Adrenal gland (tissue), 12 donors: ENCODE measurements around the gene NDUFAF8. TPM values are rescaled to one million over a fixed set of nuclear protein-coding genes. Genes with fewer than 3 reads are reported as not detected.

Experiments
- DNase-seq, 7 donors: peaks; one replicate each; pipeline ENCODE4 v3.0.0-alpha.2; 2019 to 2020
- H3K27ac ChIP-seq, 5 donors: fragments of 200-600 bp; sonication (generic) in 4 of 5; 1 replicate in 3 of 5; 2 replicates in 2 of 5; pipeline versions ENCODE4 v1.5.1 to v1.8.0; 2016 to 2020; ENCODE audit warnings: mild to moderate bottlenecking in 1 of 5
- H3K27me3 ChIP-seq: fragments of 200-600 bp; 2 replicates; pipeline ENCODE4 v1.8.0; 2021
- H3K36me3 ChIP-seq, 2 donors: fragments of 200-600 bp; replicated peaks in 1 of 2; 1 replicate in 1 of 2; 2 replicates in 1 of 2; pipeline versions ENCODE4 v1.5.1 to v1.8.0; 2018 to 2022
- H3K4me1 ChIP-seq, 2 donors: fragments of 200-600 bp; replicated peaks in 1 of 2; 1 replicate in 1 of 2; 2 replicates in 1 of 2; pipeline versions ENCODE4 v1.5.1 to v1.8.0; 2018 to 2021
- H3K4me3 ChIP-seq, 4 donors: fragments of 200-600 bp; sonication (generic) in 3 of 4; one replicate each; pipeline ENCODE4 v1.5.1; 2016 to 2018
- H3K9me3 ChIP-seq, 3 donors: fragments of 200-600 bp; sonication (generic) in 1 of 3; replicated peaks in 1 of 3; 1 replicate in 2 of 3; 2 replicates in 1 of 3; pipeline versions ENCODE4 v1.5.1 to v1.8.0; 2016 to 2021
- CTCF ChIP-seq, 6 experiments: fragments of 450-650 bp in 4 of 6; fragments of 200-600 bp in 2 of 6; sonication (generic) in 1 of 6; IDR thresholded peaks; 1 replicate in 5 of 6; 2 replicates in 1 of 6; pipeline versions ENCODE4 v1.5.1 to v1.8.0; 2016 to 2021; ENCODE audit warnings: antibody characterized with exemption in 6 of 6, mild to moderate bottlenecking in 2 of 6, moderate library complexity in 1 of 6
- POLR2A ChIP-seq, 2 donors: fragments of 450-650 bp; IDR thresholded peaks; one replicate each; pipeline ENCODE4 v1.6.1; 2017; ENCODE audit warnings: antibody characterized with exemption in 2 of 2, mild to moderate bottlenecking in 2 of 2, moderate library complexity in 1 of 2
- WGBS, 4 donors: extraction: QIAGEN DNeasy Blood & Tissue Kit in 2 of 4; methylation state at CpG; one replicate each; pipeline versions ENCODE4 v1.1.5 to v1.1.7; 2013 to 2017; 5-methylcytosine and 5-hydroxymethylcytosine counted together
- intact Hi-C, 2 donors: fragments of 100-400 bp; cut with DNase I; formaldehyde crosslinking; loops; one replicate each; pipeline versions ENCODE4 v1.14.1 to v1.15.0; 2022 to 2023
- polyA plus RNA-seq, 3 donors: library from polyadenylated mRNA; stranded (reverse); fragments of 200-250 nt in 2 of 3; fragments of 350-450 nt in 1 of 3; fragmentation: Illumina TruSeq in 1 of 3; extraction: RNeasy Lipid Tissue Mini Kit (QIAGEN cat#74804) in 1 of 3; gene quantifications; one replicate each; pipeline ENCODE4 v1.2.3, GENCODE V29; 2013 to 2014
- total RNA-seq, 9 donors: library from RNA; depleted of rRNA in 4 of 9; stranded (reverse); fragments of >200 nt in 4 of 9; fragments of 120-200 nt in 1 of 9; fragmentation: NEBNext Ultra II Directional in 1 of 9; extraction: Animal tissue kit (Norgen Biotek cat#: 25700) in 1 of 9; gene quantifications; one replicate each; pipeline versions ENCODE4 v1.1.0 to v1.2.4, GENCODE V29; 2013 to 2023
- donor health status: healthy with polysubstance abuse.
- donor health status: Bipolar disorder and iron deficiency.
- donor health status: DM: yes; HTN: yes; CAD: no.
- donor health status: DM: no; HTN: no; CAD: no.
- donor health status: DM: no; HTN: no; CAD: no.
- donor health status: DM: yes; HTN: yes; CAD: no.

The NDUFAF8 gene
- total and polyA plus RNA-seq, 12 donors: 25.3 to 106 (median 49.6) TPM

- Histone ChIP-seq H3K4me1 (peaks cover 0 to 11% of the 10 kb centered on the region in 2 donors), H3K27ac (no peak overlapping the region), H3K27me3 (no peaks in the 10 kb centered on the region), H3K4me3 (no peak overlapping the region), H3K36me3 (peaks cover 0 to 69% of the 10 kb centered on the region in 2 donors), H3K9me3 (no peaks in the 10 kb centered on the region)
- TF ChIP-seq POLR2A (IDR thresholded peaks at IDR 0.05): no peak
- intact Hi-C loops: loop anchor here in 1 of 2 donors (5.0 kb wide), 1 partner anchor 223 kb away; no protein-coding TSS in a partner anchor
- 88 to 92% (median 90%) methylated on average over 10 to 23 of the region's 23 CpGs for WGBS, 4 donors
- DNase-seq: no peak
These were observed 20.0 kb downstream of the NDUFAF8 start for GRCh38 chr17:81259058-81259605.

GRCh38 chr17:81260171-81260570 lies 21.1 kb downstream of the NDUFAF8 start:
- peaks cover 0 to 74% of the 10 kb centered on the region in 2 donors for H3K36me3 ChIP-seq
- DNase-seq: no peak
- no peak overlapping the region for H3K4me3 ChIP-seq
- WGBS, 4 donors: 93 to 100% (median 96%) methylated on average over 6 to 17 of the region's 17 CpGs
- no peak overlapping the region for H3K27ac ChIP-seq
- no peak for TF ChIP-seq CTCF (IDR thresholded peaks at IDR 0.05)
- TF ChIP-seq POLR2A (IDR thresholded peaks at IDR 0.05): no peak
- H3K27me3 ChIP-seq: no peaks in the 10 kb centered on the region
- H3K9me3 ChIP-seq: no peaks in the 10 kb centered on the region
- peaks cover 0 to 8% of the 10 kb centered on the region in 2 donors for H3K4me1 ChIP-seq
- intact Hi-C loops: no loop called here

- intact Hi-C loops: no loop called here
- Histone ChIP-seq H3K4me3 (no peak overlapping the region), H3K27me3 (no peaks in the 10 kb centered on the region), H3K27ac (no peak overlapping the region), H3K4me1 (peaks cover 0 to 4% of the 10 kb centered on the region in 2 donors), H3K9me3 (no peaks in the 10 kb centered on the region), H3K36me3 (peaks cover 0 to 79% of the 10 kb centered on the region in 2 donors)
- no peak for DNase-seq
- 95 to 100% (median 97%) methylated on average over 7 to 19 of the region's 19 CpGs for WGBS, 4 donors
- TF ChIP-seq POLR2A (IDR thresholded peaks at IDR 0.05): no peak
- no peak for TF ChIP-seq CTCF (IDR thresholded peaks at IDR 0.05)
These were observed 21.5 kb downstream of the NDUFAF8 start for GRCh38 chr17:81260641-81261040.

- Histone ChIP-seq H3K36me3 (peaks cover 0 to 81% of the 10 kb centered on the region in 2 donors), H3K4me1 (peaks cover 0 to 4% of the 10 kb centered on the region in 2 donors), H3K27ac (no peak overlapping the region), H3K4me3 (no peak overlapping the region), H3K27me3 (no peaks in the 10 kb centered on the region), H3K9me3 (no peaks in the 10 kb centered on the region)
- TF ChIP-seq CTCF (IDR thresholded peaks at IDR 0.05): no peak
- no peak for TF ChIP-seq POLR2A (IDR thresholded peaks at IDR 0.05)
- DNase-seq: no peak
- intact Hi-C loops: no loop called here
- WGBS, 4 donors: 86 to 96% (median 94%) methylated on average over 11 to 18 of the region's 18 CpGs
These were observed 22.0 kb downstream of the NDUFAF8 start for GRCh38 chr17:81261096-81261495.
